HG03378 (cell line): ENCODE measurements around the gene PDE8A.
A peak's percentile ranks its signal among the peaks of the same experiment; 100 is the strongest.
"Not testable (repeated sequence)": the region's sequence is repeated elsewhere in the genome, so short reads cannot be mapped to it uniquely, and the experiment has no call there.

Source experiments
- ATAC-seq: cut with Tn5 transposase; IDR thresholded peaks from one replicate; pipeline ENCODE4 v1.9.1; 2021; ENCODE audit warnings: mild to moderate bottlenecking, moderate library complexity; ENCODE audit not compliant: unreplicated experiment

The PDE8A gene

GRCh38 chr15:85009435-85009834, 27.8 kb downstream of the PDE8A start:
- ATAC-seq, result no peak

- ATAC-seq, result no peak
These were observed 28.4 kb downstream of the PDE8A start for GRCh38 chr15:85010071-85010385.

- ATAC-seq, result no peak
These were observed 28.9 kb downstream of the PDE8A start for GRCh38 chr15:85010386-85011159.

- ATAC-seq, result no peak
These were observed 29.5 kb downstream of the PDE8A start for GRCh38 chr15:85011160-85011571.

GRCh38 chr15:85011724-85012123, 30.1 kb downstream of the PDE8A start:
- ATAC-seq, result not testable (repeated sequence)

- no peak for ATAC-seq
These were observed 32.1 kb downstream of the PDE8A start for GRCh38 chr15:85013785-85014184.

GRCh38 chr15:85014932-85015331, 33.3 kb downstream of the PDE8A start:
- ATAC-seq, result no peak

GRCh38 chr15:85016275-85016674, 34.6 kb downstream of the PDE8A start:
- ATAC-seq, result no peak

- peak; percentile 70 for ATAC-seq
These were observed 38.3 kb downstream of the PDE8A start for GRCh38 chr15:85019815-85020590.

GRCh38 chr15:85021409-85021808, 39.8 kb downstream of the PDE8A start:
- no peak for ATAC-seq

GRCh38 chr15:85022860-85023403, 41.3 kb downstream of the PDE8A start:
- ATAC-seq, result no peak

GRCh38 chr15:85024003-85024402, 42.3 kb downstream of the PDE8A start:
- ATAC-seq, result no peak

- no peak for ATAC-seq
These were observed 43.1 kb downstream of the PDE8A start for GRCh38 chr15:85024509-85025336.

GRCh38 chr15:85025516-85026251, 44.0 kb downstream of the PDE8A start:
- no peak for ATAC-seq

- no peak for ATAC-seq
These were observed 44.8 kb downstream of the PDE8A start for GRCh38 chr15:85026304-85027032.

- no peak for ATAC-seq
These were observed 45.4 kb downstream of the PDE8A start for GRCh38 chr15:85027033-85027380.

GRCh38 chr15:85027421-85027820, 45.8 kb downstream of the PDE8A start:
- no peak for ATAC-seq

- ATAC-seq, result no peak
These were observed 46.8 kb downstream of the PDE8A start for GRCh38 chr15:85028416-85028815.

- no peak for ATAC-seq
These were observed 47.6 kb downstream of the PDE8A start for GRCh38 chr15:85029221-85029620.
